Muscle layer of duodenum (tissue), 2 donors: ENCODE results near the gene SPG11.
"Not testable (repeated sequence)": the region's sequence is repeated elsewhere in the genome, so short reads cannot be mapped to it uniquely, and the experiment has no call there.

Source experiments
- H3K27ac ChIP-seq: one replicate; pipeline ENCODE4 v1.7.0; 2013; ENCODE audit warnings: mild to moderate bottlenecking, low read length
- H3K27me3 ChIP-seq: one replicate; pipeline ENCODE4 v1.7.0; 2013; ENCODE audit warnings: low read depth, mild to moderate bottlenecking, control low read depth, low read length
- H3K36me3 ChIP-seq, 2 donors: one replicate each; pipeline ENCODE4 v1.7.0; 2013; ENCODE audit warnings: low read length in 2 of 2, control low read depth in 1 of 2, mild to moderate bottlenecking in 1 of 2; ENCODE audit not compliant: insufficient read depth in 2 of 2, control insufficient read depth in 1 of 2
- H3K4me1 ChIP-seq, 2 donors: one replicate each; pipeline ENCODE4 v1.7.0; 2013; ENCODE audit warnings: low read length in 2 of 2, mild to moderate bottlenecking in 2 of 2, control low read depth in 1 of 2, moderate library complexity in 1 of 2; ENCODE audit not compliant: insufficient read depth in 2 of 2, control insufficient read depth in 1 of 2
- H3K4me3 ChIP-seq, 2 donors: one replicate each; pipeline ENCODE4 v1.7.0; 2013; ENCODE audit warnings: low read length in 2 of 2, low read depth in 1 of 2, mild to moderate bottlenecking in 1 of 2
- H3K9me3 ChIP-seq, 2 donors: one replicate each; pipeline ENCODE4 v1.7.0; 2013; ENCODE audit warnings: low read length in 2 of 2, control low read depth in 1 of 2, mild to moderate bottlenecking in 1 of 2; ENCODE audit not compliant: control insufficient read depth in 1 of 2
- donor health status: healthy.

Gene SPG11

GRCh38 chr15:44700676-44701075, 37.2 kb upstream of the SPG11 start:
- H3K4me3 ChIP-seq, H3K27ac ChIP-seq, H3K27me3 ChIP-seq, H3K4me1 ChIP-seq, H3K36me3 ChIP-seq, H3K9me3 ChIP-seq: not testable (repeated sequence)

GRCh38 chr15:44698641-44699040, 35.2 kb upstream of the SPG11 start:
- H3K4me1 ChIP-seq = no peaks in the 10 kb centered on the region
- no peak overlapping the region for H3K27ac ChIP-seq
- H3K4me3 ChIP-seq = no peak overlapping the region
- no peaks in the 10 kb centered on the region for H3K27me3 ChIP-seq
- H3K9me3 ChIP-seq = no peaks in the 10 kb centered on the region
- H3K36me3 ChIP-seq = no peaks in the 10 kb centered on the region

GRCh38 chr15:44697014-44697413, 33.6 kb upstream of the SPG11 start:
- no peaks in the 10 kb centered on the region for H3K9me3 ChIP-seq
- no peaks in the 10 kb centered on the region for H3K27me3 ChIP-seq
- H3K36me3 ChIP-seq = no peaks in the 10 kb centered on the region

GRCh38 chr15:44695294-44695693, 31.8 kb upstream of the SPG11 start:
- Histone ChIP-seq H3K27me3 (no peaks in the 10 kb centered on the region), H3K27ac (no peak overlapping the region), H3K36me3 (no peaks in the 10 kb centered on the region), H3K4me1 (no peaks in the 10 kb centered on the region), H3K4me3 (no peak overlapping the region), H3K9me3 (no peaks in the 10 kb centered on the region)

More at GRCh38 chr15:44697014-44697413, 33.6 kb upstream of the SPG11 start:
- no peaks in the 10 kb centered on the region for H3K4me1 ChIP-seq
- H3K4me3 ChIP-seq = no peak overlapping the region
- H3K27ac ChIP-seq = no peak overlapping the region

GRCh38 chr15:44694416-44694815, 31.0 kb upstream of the SPG11 start:
- no peak overlapping the region for H3K4me3 ChIP-seq
- no peaks in the 10 kb centered on the region for H3K36me3 ChIP-seq
- no peaks in the 10 kb centered on the region for H3K9me3 ChIP-seq
- H3K27ac ChIP-seq = no peak overlapping the region
- H3K27me3 ChIP-seq = no peaks in the 10 kb centered on the region
- H3K4me1 ChIP-seq = no peaks in the 10 kb centered on the region

- Histone ChIP-seq H3K4me3 (no peak overlapping the region), H3K27me3 (no peaks in the 10 kb centered on the region), H3K9me3 (no peaks in the 10 kb centered on the region), H3K27ac (no peak overlapping the region), H3K36me3 (no peaks in the 10 kb centered on the region), H3K4me1 (no peaks in the 10 kb centered on the region)
Observed at GRCh38 chr15:44692659-44693058, 29.2 kb upstream of the SPG11 start.

- H3K4me1 ChIP-seq, H3K36me3 ChIP-seq, H3K27me3 ChIP-seq, H3K4me3 ChIP-seq, H3K9me3 ChIP-seq, H3K27ac ChIP-seq: not testable (repeated sequence)
Observed at GRCh38 chr15:44690245-44690644, 26.8 kb upstream of the SPG11 start.

GRCh38 chr15:44689318-44689717, 25.9 kb upstream of the SPG11 start:
- H3K27ac ChIP-seq = not testable (repeated sequence)

GRCh38 chr15:44682809-44683682, 19.6 kb upstream of the SPG11 start:
- not testable (repeated sequence) for H3K4me3 ChIP-seq, H3K9me3 ChIP-seq, H3K4me1 ChIP-seq, H3K27me3 ChIP-seq, H3K36me3 ChIP-seq, H3K27ac ChIP-seq

More at GRCh38 chr15:44689318-44689717, 25.9 kb upstream of the SPG11 start:
- H3K9me3 ChIP-seq, H3K4me1 ChIP-seq, H3K4me3 ChIP-seq, H3K27me3 ChIP-seq, H3K36me3 ChIP-seq: not testable (repeated sequence)

- no peak overlapping the region for H3K4me3 ChIP-seq
- no peak overlapping the region for H3K27ac ChIP-seq
- H3K27me3 ChIP-seq = no peaks in the 10 kb centered on the region
- H3K4me1 ChIP-seq = no peaks in the 10 kb centered on the region
- no peaks in the 10 kb centered on the region for H3K36me3 ChIP-seq
- no peaks in the 10 kb centered on the region for H3K9me3 ChIP-seq
Observed at GRCh38 chr15:44682211-44682610, 18.7 kb upstream of the SPG11 start.

- Histone ChIP-seq H3K36me3 (no peaks in the 10 kb centered on the region), H3K27me3 (no peaks in the 10 kb centered on the region), H3K27ac (no peak overlapping the region), H3K9me3 (no peaks in the 10 kb centered on the region), H3K4me3 (no peak overlapping the region), H3K4me1 (no peaks in the 10 kb centered on the region)
Observed at GRCh38 chr15:44676676-44677075, 13.2 kb upstream of the SPG11 start.

GRCh38 chr15:44675911-44676310, 12.4 kb upstream of the SPG11 start:
- Histone ChIP-seq H3K4me3 (no peak overlapping the region), H3K36me3 (no peaks in the 10 kb centered on the region), H3K9me3 (no peaks in the 10 kb centered on the region), H3K27ac (no peak overlapping the region), H3K4me1 (no peaks in the 10 kb centered on the region), H3K27me3 (no peaks in the 10 kb centered on the region)
